HG03460 (cell line): ENCODE results near the gene PI16.

Experiments used
- ATAC-seq: cut with Tn5 transposase; IDR thresholded peaks from one replicate; pipeline ENCODE4 v1.9.1; 2021; ENCODE audit not compliant: unreplicated experiment

PI16 gene

DNA sequence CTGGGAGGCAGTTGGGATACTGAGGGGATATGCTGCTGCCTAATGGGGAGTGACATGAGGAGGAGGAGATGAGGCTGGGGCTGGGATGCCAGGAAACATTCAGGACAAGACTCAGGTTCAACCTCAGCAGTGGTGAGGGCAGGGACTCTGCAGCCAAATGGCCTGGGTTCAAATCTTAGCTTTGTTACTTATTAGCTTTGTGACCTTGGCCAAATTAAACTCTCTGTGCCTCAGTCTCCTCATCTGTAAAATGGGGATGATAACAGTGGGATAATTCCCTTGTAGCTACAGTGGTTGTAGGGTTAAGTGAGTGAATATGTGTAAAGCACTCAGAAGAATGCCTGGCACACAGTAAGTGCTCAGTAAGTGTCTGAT, 1.9 kb downstream of the PI16 start:
- ATAC-seq, result no peak

DNA sequence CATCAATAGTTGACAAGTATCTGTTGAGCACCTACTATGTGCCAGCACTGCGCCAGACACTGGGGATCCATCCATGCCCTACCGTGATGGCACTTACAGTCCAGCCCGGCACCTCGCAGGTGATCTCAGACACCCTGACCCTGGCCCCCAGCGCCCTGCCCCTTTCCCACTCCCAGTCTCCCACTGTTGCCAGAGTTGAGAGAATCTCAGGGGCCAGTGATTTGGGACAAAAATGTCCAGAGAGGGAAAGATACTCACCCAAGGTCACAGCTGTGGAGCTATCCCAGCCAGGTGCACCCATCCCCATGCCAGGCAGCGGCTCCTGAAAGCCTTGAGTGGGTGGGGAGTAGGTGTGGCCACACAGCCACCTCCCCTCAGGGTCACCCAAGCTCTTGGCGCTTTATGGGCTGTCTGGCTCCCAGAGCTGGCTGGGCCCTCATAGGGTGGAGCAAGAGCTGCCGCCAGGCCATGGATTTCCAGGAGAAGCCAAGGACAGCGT, 3.3 kb downstream of the PI16 start:
- ATAC-seq, result no peak

DNA sequence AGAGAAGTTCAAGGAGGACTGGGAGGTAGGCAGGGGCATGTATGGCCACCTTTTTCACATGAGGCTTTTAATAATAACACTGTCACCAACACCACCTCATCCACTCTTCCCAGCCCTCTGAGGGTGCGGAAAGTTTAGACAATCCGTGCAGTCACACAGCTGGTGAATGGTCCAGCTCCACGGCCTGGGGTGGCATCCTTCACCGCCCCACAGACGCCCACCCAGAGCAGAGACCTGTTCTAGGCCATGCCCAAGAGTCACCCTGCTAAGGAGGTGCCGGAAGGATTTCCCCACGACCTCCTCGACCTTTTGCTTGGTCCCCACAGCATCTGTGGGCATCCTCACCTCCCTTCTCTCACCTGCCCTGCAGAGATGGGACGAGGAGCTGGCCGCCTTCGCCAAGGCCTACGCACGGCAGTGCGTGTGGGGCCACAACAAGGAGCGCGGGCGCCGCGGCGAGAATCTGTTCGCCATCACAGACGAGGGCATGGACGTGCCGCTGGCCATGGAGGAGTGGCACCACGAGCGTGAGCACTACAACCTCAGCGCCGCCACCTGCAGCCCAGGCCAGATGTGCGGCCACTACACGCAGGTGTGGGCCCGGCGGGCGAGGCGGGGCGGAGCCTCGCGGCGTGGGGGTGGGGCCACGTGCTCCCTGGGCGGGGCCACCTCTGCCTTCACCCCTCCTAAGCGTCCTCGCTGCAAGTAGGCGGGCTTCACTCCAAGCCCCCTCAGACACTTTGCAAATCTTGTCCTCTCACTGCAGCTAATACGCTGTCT, 4.4 kb downstream of the PI16 start:
- ATAC-seq, result no peak

DNA sequence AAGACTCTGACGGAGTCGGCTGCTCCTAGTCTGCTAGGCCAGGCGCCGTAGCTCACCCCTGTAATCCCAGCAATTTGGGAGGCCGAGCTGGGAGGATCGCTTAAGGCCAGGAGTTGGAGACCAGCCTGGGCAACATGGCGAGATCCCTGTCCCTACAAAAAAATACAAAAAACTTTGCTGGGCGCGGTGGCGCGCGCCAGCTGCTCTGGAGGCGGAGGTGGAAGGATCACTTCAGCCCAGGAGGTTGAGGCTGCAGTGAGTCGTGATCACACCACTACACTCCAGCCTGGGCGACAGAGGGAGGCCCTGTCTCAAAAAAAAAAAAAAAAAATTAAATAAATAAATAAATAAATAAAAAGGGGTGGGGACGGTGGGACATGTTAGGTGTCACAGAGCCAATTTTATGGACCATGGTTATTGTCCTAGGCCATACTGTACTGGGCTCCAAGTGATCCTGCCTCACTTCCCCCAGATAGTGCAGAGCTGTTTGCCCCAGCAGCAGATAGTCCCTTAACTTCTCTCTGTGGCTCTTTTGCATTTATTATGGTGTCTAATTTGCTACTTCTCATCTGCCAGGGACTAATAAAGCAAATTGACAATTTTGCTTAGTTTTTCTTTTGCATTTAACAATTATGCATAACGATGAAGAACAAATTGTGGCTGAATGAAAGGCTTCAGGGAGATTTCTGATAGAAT, 5.2 kb downstream of the PI16 start:
- ATAC-seq, result no peak

DNA sequence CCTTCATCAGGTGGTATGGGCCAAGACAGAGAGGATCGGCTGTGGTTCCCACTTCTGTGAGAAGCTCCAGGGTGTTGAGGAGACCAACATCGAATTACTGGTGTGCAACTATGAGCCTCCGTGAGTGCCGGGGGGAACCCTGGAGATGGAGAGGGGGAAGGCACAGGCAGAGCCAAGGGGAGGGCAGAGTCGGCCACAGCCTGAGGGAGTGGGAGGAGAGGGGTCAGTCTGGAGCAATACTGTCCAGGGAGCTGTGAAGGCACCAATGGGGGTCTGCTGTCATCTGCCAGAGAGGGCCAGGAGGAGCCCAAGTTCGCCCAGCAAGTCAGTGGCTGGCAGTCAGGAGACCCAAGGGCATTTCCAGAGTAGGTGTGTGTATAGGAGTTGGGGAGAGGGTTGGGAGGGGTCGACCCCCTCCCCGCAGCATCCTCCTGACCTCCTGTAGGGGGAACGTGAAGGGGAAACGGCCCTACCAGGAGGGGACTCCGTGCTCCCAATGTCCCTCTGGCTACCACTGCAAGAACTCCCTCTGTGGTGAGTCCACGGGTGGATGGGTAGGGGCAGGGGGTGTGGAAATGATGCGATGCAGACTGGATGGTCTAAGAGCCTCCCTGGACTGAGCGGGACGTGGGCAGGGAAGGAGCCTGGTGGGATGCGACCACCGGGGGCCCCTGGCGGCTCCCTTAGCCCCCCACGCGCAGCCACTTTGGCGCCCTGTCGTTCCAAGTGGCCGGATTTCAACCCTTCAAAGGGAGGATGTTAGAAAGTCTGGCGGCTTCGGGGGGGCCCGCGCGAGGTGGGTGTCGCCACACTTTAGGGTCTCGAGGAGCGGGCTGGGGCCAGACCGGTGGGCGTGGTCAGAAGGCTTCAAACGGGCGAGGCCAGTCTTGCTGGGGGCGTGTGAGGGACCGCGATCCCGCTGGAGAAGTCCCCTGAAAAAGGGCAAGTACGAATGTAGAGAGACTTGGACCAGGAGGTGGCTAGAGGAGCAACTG, 7.2 kb downstream of the PI16 start:
- no peak for ATAC-seq

DNA sequence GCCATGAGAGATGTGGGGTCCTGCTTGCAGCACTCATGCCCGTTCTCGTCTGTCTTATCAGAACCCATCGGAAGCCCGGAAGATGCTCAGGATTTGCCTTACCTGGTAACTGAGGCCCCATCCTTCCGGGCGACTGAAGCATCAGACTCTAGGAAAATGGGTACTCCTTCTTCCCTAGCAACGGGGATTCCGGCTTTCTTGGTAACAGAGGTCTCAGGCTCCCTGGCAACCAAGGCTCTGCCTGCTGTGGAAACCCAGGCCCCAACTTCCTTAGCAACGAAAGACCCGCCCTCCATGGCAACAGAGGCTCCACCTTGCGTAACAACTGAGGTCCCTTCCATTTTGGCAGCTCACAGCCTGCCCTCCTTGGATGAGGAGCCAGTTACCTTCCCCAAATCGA, 8.3 kb downstream of the PI16 start:
- ATAC-seq, result no peak

DNA sequence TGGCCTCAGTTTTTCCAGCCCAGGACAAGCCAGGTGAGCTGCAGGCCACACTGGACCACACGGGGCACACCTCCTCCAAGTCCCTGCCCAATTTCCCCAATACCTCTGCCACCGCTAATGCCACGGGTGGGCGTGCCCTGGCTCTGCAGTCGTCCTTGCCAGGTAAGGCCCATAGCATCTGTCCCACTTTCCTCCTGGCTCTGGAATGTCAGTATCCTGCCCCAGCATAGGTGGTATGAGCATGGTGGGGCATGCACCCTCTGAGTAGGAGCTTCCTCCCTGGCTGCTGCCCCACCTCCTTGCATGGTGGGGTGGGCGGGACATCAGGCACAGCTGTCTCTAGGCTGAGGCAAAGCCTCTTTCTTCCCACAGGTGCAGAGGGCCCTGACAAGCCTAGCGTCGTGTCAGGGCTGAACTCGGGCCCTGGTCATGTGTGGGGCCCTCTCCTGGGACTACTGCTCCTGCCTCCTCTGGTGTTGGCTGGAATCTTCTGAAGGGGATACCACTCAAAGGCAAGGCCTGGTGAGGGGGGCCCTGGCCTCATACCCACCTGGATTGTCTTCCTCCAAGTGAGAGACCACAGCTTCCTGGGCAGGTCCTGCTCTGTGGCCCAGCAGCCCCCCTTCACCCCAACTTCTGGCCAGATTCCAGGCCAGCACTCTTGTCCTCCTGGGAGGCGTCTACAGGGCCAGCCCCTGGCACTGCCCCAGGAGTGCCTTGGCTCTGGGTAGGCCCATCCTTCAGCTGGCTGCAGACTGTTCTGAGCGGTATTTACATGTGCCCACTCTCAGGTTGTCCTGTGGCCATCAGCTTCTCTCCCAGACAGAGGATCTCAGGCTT, 9.1 kb downstream of the PI16 start:
- ATAC-seq, result no peak

DNA sequence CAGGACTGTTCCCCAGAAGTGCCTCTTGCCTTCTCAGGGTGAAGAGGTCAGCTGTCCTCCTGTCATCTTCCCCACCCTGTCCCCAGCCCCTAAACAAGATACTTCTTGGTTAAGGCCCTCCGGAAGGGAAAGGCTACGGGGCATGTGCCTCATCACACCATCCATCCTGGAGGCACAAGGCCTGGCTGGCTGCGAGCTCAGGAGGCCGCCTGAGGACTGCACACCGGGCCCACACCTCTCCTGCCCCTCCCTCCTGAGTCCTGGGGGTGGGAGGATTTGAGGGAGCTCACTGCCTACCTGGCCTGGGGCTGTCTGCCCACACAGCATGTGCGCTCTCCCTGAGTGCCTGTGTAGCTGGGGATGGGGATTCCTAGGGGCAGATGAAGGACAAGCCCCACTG, 9.8 kb downstream of the PI16 start:
- no peak for ATAC-seq

DNA sequence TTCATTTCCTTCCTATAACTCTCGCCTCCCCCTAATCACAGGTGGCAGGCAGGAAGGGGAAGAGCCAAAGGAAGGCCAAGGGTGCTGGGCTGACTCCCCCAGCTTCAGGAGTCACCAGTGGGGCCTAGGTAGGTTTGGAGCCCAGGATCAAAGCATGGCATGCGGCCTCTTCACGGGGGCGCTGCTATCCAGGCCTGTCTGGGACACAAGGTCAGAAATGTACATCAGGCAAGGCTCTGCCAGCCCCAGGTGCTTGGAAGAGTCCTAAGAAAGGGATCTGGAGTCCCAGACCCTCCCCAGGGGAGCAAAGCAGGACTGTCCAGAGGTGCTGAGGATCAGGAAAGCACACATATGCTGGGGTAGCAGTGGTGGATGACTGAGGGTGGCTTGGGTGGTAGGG, 10.4 kb downstream of the PI16 start:
- ATAC-seq, result no peak

DNA sequence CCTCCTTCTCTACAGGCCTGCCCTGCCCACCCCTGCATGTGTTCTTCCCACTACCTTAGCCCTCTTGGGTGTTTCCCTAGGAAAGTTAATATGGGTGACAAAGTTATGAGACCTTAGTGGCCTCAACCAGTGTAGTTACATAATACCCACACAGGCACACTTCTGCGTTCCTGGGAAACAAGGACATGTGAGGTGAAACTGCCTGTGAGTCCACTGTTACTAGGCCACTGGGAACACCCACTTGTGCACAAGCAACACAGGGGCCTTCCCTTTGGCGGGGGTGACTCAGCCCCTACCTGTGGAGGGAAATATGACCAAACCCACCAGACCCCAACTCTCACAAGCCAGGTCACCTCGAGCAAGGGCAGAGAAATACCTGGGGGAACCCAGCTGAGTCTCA, 12.8 kb downstream of the PI16 start:
- no peak for ATAC-seq

DNA sequence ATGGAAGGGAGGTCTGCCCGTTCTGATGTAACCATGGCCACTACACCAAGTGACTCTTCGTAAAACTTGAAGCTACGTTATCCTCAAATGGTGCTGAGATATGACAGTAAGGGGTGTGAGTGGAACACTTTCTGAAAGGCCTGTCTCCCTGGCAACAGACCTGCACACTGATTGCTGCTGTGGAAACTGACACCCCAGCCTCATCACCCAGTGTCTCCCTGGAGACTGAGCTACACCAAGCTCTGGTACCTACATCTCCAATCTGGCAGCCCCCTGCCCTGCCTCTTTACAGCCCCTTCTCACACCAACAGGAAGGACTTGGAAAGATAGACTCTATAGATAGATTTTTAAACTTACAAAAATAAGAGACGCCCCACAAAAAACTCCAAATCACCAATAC, 13.2 kb downstream of the PI16 start:
- no peak for ATAC-seq

DNA sequence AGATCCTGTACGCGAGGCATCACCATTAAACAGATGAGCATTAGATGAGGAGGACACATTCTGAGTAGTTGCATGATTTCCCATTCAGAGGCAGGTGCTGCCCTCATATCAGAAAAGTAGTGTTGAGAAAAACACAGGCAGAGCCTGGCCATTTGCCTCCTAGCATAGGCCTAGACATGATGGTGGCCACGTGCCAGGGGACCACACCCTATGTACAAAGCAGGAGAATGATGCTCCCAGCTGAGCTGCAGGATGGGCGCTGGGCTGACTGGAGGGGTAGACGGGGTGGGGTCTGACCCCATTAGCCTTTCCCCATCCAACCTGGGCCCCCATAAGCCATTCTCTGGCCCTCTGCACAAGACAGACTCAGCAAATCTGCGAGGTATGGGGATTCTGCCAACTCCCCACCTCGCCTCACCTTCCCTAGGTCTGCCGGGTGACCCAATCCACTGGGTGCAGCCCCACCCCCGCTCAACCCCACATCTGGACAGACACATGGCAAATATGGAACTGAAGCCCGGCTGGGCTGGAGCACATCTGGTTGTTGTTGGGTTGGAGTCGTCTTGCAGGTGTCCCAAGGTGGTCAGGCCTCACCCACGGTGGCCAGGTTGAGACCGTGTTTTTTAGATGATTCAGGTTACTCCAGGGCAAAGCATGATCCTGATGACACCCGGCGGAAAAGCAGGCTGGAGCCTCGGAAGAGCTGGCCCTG, 13.9 kb downstream of the PI16 start:
- no peak for ATAC-seq

DNA sequence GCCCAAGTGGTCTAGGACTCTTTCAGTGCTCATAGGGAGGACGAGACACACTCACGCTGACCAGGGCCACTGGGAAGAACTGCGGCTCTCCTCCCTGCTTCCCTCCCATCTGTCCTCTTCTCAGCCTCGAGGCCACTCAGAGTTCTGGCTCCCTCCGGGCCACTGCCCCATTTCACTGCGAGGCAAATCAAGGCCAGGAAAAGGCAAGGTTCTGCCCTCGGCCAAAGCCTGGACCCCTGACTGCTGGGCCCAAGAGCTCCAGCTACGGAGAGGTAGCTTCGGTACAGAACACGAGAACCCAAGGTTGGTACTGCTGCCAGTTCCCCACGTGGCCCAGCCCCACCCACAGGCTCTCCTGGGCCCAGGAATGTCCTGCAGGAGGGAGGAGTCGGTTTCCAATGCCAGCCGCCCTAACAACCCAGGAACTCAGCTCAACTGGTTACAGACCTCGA, 14.7 kb downstream of the PI16 start:
- no peak for ATAC-seq

DNA sequence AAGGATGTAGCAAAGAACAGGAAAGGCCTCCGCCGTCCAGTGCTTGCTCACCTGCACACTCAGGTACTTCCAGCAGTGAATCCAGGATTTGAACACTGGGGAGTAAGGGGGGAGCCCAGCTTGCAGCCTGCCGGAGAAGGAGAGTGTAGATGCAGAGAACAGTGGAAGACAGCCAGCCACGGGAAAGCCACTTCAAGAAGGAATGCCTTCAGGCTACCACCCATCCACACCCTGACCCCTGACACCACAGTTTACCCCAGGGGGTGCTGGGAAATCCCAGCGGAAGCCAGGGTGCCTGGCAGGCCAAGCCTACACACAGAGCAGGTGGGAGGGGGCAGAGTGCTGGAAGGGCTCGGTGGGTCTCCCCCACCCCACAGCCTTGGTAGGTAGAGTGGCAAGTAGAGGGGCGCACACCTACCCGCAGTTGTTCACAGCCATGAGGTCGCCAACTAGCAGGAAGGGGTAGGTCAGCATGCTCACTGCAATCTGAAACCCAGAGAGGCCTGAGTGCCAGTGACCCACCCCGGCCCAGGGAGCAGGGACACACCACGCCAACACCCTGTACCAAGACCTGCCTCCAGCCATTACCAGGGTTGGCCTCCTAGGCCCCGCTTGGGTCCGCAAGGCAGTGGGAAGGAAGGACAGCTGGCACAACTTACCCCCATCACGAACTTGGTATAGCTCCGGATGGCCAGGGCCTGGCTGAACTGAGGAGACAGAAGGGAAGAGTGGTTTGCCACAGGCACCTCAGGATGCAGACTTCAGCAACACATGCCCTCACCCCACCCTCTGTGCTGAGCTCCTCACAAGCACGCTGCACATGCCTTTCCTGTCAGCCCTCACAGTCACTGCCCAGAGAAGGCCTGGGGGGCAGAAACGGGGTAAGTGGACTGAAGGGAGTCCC, 15.7 kb downstream of the PI16 start:
- no peak for ATAC-seq

DNA sequence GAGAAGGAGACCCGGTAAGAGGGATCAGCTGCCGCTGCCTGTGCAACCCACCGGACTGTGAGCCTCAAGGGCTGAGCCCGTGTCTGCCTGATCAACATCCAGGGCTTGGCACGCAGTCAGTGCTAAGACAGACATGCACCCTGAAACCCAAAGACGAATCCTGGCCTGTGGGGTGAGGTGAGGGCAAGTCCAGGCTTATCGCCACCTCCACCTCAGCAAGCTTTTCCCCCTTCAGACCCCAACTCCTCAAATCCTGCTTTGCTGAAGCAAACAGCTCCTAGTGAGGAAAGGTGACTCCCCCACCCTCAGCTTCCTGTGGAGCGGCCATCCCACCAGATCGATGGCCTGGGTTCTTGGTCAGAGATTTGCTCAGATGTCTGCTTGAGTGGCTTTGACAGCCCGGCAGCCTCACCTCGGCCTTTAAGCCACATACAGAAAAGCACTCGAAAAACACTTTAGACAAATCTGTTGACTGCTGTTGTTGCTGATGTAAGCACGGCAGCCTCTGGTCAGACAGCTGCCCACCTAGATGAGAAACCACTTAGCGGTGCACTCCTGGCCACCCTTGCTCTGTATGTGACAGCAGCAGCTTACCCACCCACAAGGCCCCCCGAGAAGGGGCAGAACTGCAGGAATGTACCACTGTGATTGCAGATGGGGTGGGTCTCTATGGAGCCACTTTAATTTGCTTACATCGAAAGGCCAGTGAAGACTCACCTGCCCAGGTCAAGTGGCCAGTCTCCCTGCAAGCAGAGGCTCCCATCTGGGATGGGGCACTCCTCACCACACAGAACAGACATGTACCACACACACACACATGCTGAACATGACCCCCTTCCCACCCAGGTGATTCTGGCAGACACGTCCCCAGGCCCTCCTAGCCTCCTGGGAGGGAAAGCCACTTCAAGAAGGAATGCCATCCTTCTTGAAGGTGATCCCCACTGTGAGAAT, 16.6 kb downstream of the PI16 start:
- ATAC-seq, result no peak

DNA sequence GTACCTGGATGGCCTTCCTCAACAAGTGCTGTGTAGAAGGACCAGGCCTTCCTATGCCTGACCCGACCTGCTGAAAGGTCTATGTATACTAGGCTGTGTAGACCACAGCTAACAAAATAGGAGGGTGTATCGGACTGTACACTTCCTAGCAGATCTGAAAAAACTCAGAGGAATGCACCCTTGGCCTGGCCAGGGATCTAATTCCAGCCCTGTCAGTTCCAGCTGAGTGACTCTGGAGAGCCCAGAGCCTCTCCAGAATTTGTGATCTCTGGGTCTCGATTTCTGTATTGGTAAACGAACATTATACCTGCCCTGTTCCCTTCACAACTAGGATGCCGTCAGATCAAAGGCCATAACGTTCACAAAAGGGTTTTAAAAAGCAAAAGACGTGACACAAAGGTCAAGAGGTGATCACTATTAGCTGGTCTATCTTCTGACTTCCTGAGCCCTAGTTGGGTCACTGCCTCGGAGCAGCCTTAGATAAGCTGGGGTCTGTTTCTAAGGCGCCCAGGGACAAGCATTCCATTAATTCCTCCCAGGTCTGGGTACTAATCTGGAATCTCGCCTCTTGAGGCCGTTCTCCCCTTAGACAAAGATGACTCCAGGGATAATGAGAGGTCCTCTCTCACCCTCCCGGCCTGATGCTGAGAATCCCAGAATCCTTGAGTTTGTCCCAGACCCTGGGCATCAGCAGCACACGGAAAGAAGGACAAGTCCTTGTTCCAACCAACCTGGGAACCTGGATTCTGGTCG, 17.6 kb downstream of the PI16 start:
- no peak for ATAC-seq

DNA sequence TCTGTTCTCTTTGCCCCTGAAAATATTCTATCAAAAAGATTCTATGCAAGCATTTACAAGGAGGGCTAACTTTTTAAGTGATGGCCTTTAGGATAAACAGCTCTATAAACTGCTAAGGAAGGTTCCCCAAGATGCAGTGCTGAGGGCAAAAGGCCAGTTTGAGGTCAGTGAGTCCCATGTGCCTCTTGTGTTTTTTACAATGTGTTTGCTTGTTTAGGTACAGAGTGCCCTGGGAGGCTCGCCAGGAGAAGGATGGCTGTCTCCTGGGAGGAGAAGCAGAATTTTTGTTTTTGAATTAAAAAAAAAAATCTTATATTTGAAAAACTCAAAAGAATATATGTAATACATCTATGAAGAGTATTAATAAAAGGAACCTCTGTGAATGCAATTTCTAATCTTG, 18.7 kb downstream of the PI16 start:
- no peak for ATAC-seq
